Measurements from ENCODE around the gene ARMC8. TPM values are rescaled to one million over a fixed set of nuclear protein-coding genes. Genes with fewer than 3 reads are reported as not detected.

Gene ARMC8
- total RNA-seq, 1 donor from 2014 or later = 82.3 TPM

- Mint-ChIP-seq H3K4me1 (no peaks in the 10 kb centered on the region), H3K27ac (no peak overlapping the region), H3K27me3 (peaks cover 44% of the 10 kb centered on the region), H3K9me3 (peaks cover 5% of the 10 kb centered on the region), H3K4me3 (no peak overlapping the region), H3K36me3 (ENCODE audit: low read depth) (no peaks in the 10 kb centered on the region)
- ChIA-PET CTCF (no interaction called here), POLR2A (no interaction called here)
- intact Hi-C loops (cut with micrococcal nuclease) = loop anchor here (10.0 kb wide), 1 partner anchor 57 kb away; no protein-coding TSS in a partner anchor
- ATAC-seq (ENCODE audit: low read depth) = no peak
- TF ChIP-seq, protein P1, sequence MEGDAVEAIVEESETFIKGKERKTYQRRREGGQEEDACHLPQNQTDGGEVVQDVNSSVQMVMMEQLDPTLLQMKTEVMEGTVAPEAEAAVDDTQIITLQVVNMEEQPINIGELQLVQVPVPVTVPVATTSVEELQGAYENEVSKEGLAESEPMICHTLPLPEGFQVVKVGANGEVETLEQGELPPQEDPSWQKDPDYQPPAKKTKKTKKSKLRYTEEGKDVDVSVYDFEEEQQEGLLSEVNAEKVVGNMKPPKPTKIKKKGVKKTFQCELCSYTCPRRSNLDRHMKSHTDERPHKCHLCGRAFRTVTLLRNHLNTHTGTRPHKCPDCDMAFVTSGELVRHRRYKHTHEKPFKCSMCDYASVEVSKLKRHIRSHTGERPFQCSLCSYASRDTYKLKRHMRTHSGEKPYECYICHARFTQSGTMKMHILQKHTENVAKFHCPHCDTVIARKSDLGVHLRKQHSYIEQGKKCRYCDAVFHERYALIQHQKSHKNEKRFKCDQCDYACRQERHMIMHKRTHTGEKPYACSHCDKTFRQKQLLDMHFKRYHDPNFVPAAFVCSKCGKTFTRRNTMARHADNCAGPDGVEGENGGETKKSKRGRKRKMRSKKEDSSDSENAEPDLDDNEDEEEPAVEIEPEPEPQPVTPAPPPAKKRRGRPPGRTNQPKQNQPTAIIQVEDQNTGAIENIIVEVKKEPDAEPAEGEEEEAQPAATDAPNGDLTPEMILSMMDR (IDR thresholded peaks at IDR 0.05) = no peak
- no peak for DNase-seq
These were observed 151.1 kb downstream of the ARMC8 start for GRCh38 chr3:138338244-138338643.

GRCh38 chr3:138338811-138339210 is 151.7 kb downstream of the ARMC8 start:
- Mint-ChIP-seq H3K9me3 (peaks cover 5% of the 10 kb centered on the region), H3K36me3 (ENCODE audit: low read depth) (no peaks in the 10 kb centered on the region), H3K27me3 (peaks cover 47% of the 10 kb centered on the region), H3K4me1 (no peaks in the 10 kb centered on the region), H3K27ac (no peak overlapping the region), H3K4me3 (no peak overlapping the region)
- intact Hi-C loops (cut with micrococcal nuclease) = loop anchor here (10.0 kb wide), 1 partner anchor 56 kb away; no protein-coding TSS in a partner anchor
- ATAC-seq (ENCODE audit: low read depth) = no peak
- ChIA-PET POLR2A (no interaction called here), CTCF (no interaction called here)
- TF ChIP-seq, protein P1 (IDR thresholded peaks at IDR 0.05) = no peak
- no peak for DNase-seq

DNA sequence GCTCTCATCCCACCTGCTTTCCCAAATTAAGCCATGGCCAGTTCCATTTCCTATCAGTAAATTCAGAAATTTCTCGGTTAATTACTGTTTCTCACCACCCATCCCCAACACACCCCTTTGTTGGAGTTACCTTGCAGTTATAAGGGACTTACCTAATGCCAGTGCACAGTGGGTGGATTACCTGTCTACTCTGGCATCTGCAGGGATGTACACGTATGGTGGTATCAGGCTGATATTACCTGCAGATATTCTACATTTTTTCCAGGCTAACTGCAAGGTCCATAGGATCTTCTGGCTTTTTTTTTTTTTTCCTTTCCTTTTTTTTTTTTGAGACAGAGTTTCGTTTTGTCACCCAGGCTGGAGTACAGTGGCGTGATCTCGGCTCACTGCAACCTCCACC is 153.4 kb downstream of the ARMC8 start:
- Mint-ChIP-seq H3K9me3 (peaks cover 5% of the 10 kb centered on the region), H3K36me3 (ENCODE audit: low read depth) (no peaks in the 10 kb centered on the region), H3K4me3 (no peak overlapping the region), H3K27me3 (peaks cover 57% of the 10 kb centered on the region), H3K4me1 (no peaks in the 10 kb centered on the region), H3K27ac (no peak overlapping the region)
- DNase-seq = no peak
- ChIA-PET POLR2A (no interaction called here), CTCF (no interaction called here)
- TF ChIP-seq, protein P1 (IDR thresholded peaks at IDR 0.05) = no peak
- ATAC-seq (ENCODE audit: low read depth) = no peak
- intact Hi-C loops (cut with micrococcal nuclease) = no loop called here

DNA sequence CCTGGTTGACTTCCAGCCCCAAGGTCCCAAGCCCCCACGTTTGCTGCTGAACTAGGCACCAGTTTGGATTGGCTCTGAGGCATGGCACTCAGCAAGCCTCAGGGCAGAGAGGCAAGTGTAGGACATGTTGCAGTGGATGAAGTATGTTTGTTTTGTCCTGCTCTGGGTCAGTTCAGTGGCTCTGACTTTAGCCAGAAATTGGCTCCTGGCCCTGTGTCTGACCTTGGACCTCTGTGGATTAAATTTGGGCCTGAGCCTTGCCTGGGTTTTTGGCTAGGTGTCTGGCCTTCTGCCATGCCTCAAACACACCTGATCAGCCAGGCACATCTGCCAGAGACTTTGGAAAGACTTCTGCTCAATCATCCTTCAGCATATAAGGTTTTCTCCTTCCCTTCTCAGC is 157.7 kb downstream of the ARMC8 start:
- H3K27ac Mint-ChIP-seq = no peak overlapping the region
- peaks cover 72% of the 10 kb centered on the region for H3K27me3 Mint-ChIP-seq
- ChIA-PET POLR2A (no interaction called here), CTCF (no interaction called here)
- TF ChIP-seq, protein P1 (IDR thresholded peaks at IDR 0.05) = no peak
- intact Hi-C loops (cut with micrococcal nuclease) = no loop called here
- no peaks in the 10 kb centered on the region for H3K36me3 Mint-ChIP-seq (ENCODE audit: low read depth)
- DNase-seq (no peak), ATAC-seq (ENCODE audit: low read depth) (no peak)
- no peak overlapping the region for H3K4me3 Mint-ChIP-seq
- peaks cover 12% of the 10 kb centered on the region for H3K4me1 Mint-ChIP-seq
- H3K9me3 Mint-ChIP-seq = peaks cover 7% of the 10 kb centered on the region

Other genes with a start within 250 kb of the ARMC8 start
- not detected in 2 replicates for gene CLDN18, start 177.1 kb upstream of the ARMC8 start, total RNA-seq
- not detected in 2 replicates for gene DZIP1L, start 71.7 kb upstream of the ARMC8 start, total RNA-seq
- not detected in 2 replicates for gene A4GNT, start 54.9 kb upstream of the ARMC8 start, total RNA-seq
- gene DBR1, start 12.4 kb upstream of the ARMC8 start, total RNA-seq = 19.6 and 19.9 TPM in 2 replicates
- gene NME9, start 142.6 kb downstream of the ARMC8 start, total RNA-seq = not detected in 2 replicates
- gene MRAS, start 161.3 kb downstream of the ARMC8 start, total RNA-seq = 0.07 TPM in 1 of 2 replicates, not detected in the other
- gene ESYT3, start 247.3 kb downstream of the ARMC8 start, total RNA-seq = not detected in 2 replicates